ENCODE measurements around the gene POGK.
"Not testable (repeated sequence)": the region's sequence is repeated elsewhere in the genome, so short reads cannot be mapped to it uniquely, and the experiment has no call there.

Gene POGK

GRCh38 chr1:166858726-166859419, 19.6 kb downstream of the POGK start:
- no peak for FAIRE-seq

GRCh38 chr1:166859597-166859996, 20.3 kb downstream of the POGK start:
- no peak for FAIRE-seq

- no peak for FAIRE-seq
These were observed 26.7 kb downstream of the POGK start for GRCh38 chr1:166865926-166866325.

- no peak for FAIRE-seq
These were observed 29.4 kb downstream of the POGK start for GRCh38 chr1:166868639-166869038.

- no peak for FAIRE-seq
These were observed 30.2 kb downstream of the POGK start for GRCh38 chr1:166869318-166870099.

- FAIRE-seq, result no peak
These were observed 31.3 kb downstream of the POGK start for GRCh38 chr1:166870584-166870983.

- FAIRE-seq, result no peak
These were observed 35.2 kb downstream of the POGK start for GRCh38 chr1:166874464-166874863.

- FAIRE-seq, result no peak
These were observed 36.0 kb downstream of the POGK start for GRCh38 chr1:166875302-166875733.

GRCh38 chr1:166875734-166876539, 36.7 kb downstream of the POGK start, which contains the start of gene TADA1:
TSS of gene TADA1 (minus strand) at chr1:166876264. CDS start at chr1:166876233, 31 bp downstream.
- FAIRE-seq, result peak; percentile 92

- FAIRE-seq, result no peak
These were observed 37.2 kb downstream of the POGK start for GRCh38 chr1:166876540-166876838.

GRCh38 chr1:166878173-166878917, 39.1 kb downstream of the POGK start:
- not testable (repeated sequence) for FAIRE-seq

GRCh38 chr1:166882893-166883292, 43.6 kb downstream of the POGK start:
- FAIRE-seq, result no peak

GRCh38 chr1:166884040-166884642, 44.9 kb downstream of the POGK start:
- no peak for FAIRE-seq

GRCh38 chr1:166884971-166885370, 45.7 kb downstream of the POGK start:
- no peak for FAIRE-seq

GRCh38 chr1:166888373-166889111, 49.3 kb downstream of the POGK start:
- no peak for FAIRE-seq

GRCh38 chr1:166889776-166890175, 50.5 kb downstream of the POGK start:
- no peak for FAIRE-seq

- no peak for FAIRE-seq
These were observed 56.5 kb downstream of the POGK start for GRCh38 chr1:166895766-166896165.

- no peak for FAIRE-seq
These were observed 60.5 kb downstream of the POGK start for GRCh38 chr1:166899769-166900168.

- no peak for FAIRE-seq
These were observed 61.7 kb downstream of the POGK start for GRCh38 chr1:166900987-166901386.

- FAIRE-seq, result no peak
These were observed 63.0 kb downstream of the POGK start for GRCh38 chr1:166902279-166902678.

GRCh38 chr1:166903232-166903631, 64.0 kb downstream of the POGK start:
- FAIRE-seq, result no peak

- FAIRE-seq, result no peak
These were observed 65.9 kb downstream of the POGK start for GRCh38 chr1:166905136-166905535.

Data from colon (tissue), 2 donors.